ENCODE data around the gene MARS1. TPM values are rescaled to one million over a fixed set of nuclear protein-coding genes. Genes with fewer than 3 reads are reported as not detected.
A peak's percentile ranks its signal among the peaks of the same experiment; 100 is the strongest.

Gene MARS1
- total and polyA plus RNA-seq, 2 experiments from 2014 or later: 266 to 351 TPM

DNA sequence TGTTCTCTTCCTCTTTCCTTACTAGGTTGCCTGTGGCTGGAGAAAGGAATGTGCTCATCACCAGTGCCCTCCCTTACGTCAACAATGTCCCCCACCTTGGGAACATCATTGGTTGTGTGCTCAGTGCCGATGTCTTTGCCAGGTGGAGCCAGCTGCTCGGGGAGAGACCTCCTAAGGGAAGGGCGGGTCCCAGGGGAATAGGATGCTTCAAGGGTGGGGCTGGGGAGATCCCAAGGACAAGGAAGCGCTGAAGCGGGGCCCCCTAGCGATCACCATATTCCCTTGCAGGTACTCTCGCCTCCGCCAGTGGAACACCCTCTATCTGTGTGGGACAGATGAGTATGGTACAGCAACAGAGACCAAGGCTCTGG is 10.2 kb downstream of the MARS1 start:
- H3K4me1 Mint-ChIP-seq: peaks cover 2% of the 10 kb centered on the region; the same call in 2 of the 3 replicates
- no peaks in the 10 kb centered on the region for H3K4me1 ChIP-seq (ENCODE audit: insufficient read depth)
- H3K27me3 Mint-ChIP-seq (ENCODE audit: insufficient read depth, low read depth, poor library complexity): peaks cover 13% of the 10 kb centered on the region
- no peak overlapping the region for H3K4me2 ChIP-seq
- H4K20me1 ChIP-seq (replicated peaks; ENCODE audit: insufficient read depth): peaks cover 34% of the 10 kb centered on the region
- no peak overlapping the region for H3K4me3 Mint-ChIP-seq
- ATAC-seq: peak; percentile 88
- H3K36me3 Mint-ChIP-seq (ENCODE audit: low read depth): peaks cover 92% of the 10 kb centered on the region
- peak; percentile 68 for DNase-seq (ENCODE audit: low spot score)
- no peaks in the 10 kb centered on the region for H3K9me3 Mint-ChIP-seq
- peaks cover 34% of the 10 kb centered on the region for H3F3A ChIP-seq (replicated peaks; ENCODE audit: low read depth)
- no peaks in the 10 kb centered on the region for H3K27me3 ChIP-seq (ENCODE audit: insufficient read depth)
- H3K27ac Mint-ChIP-seq: peak overlapping the region; percentile 56; the same call in 1 of the 2 replicates
- H3K36me3 ChIP-seq (ENCODE audit: insufficient read depth): peaks cover 77% of the 10 kb centered on the region
- H3K9me2 ChIP-seq (ENCODE audit: insufficient read depth): no peaks in the 10 kb centered on the region
- TF ChIP-seq, protein P1, sequence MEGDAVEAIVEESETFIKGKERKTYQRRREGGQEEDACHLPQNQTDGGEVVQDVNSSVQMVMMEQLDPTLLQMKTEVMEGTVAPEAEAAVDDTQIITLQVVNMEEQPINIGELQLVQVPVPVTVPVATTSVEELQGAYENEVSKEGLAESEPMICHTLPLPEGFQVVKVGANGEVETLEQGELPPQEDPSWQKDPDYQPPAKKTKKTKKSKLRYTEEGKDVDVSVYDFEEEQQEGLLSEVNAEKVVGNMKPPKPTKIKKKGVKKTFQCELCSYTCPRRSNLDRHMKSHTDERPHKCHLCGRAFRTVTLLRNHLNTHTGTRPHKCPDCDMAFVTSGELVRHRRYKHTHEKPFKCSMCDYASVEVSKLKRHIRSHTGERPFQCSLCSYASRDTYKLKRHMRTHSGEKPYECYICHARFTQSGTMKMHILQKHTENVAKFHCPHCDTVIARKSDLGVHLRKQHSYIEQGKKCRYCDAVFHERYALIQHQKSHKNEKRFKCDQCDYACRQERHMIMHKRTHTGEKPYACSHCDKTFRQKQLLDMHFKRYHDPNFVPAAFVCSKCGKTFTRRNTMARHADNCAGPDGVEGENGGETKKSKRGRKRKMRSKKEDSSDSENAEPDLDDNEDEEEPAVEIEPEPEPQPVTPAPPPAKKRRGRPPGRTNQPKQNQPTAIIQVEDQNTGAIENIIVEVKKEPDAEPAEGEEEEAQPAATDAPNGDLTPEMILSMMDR (conservative IDR thresholded peaks at IDR 0.05; ENCODE audit: low read depth in 2 of 2): peak; percentile 40 to 51
- no peak for TF ChIP-seq STAT1 (IDR thresholded peaks at IDR 0.05; ENCODE audit: unreplicated experiment)
- TF ChIP-seq, protein P2, sequence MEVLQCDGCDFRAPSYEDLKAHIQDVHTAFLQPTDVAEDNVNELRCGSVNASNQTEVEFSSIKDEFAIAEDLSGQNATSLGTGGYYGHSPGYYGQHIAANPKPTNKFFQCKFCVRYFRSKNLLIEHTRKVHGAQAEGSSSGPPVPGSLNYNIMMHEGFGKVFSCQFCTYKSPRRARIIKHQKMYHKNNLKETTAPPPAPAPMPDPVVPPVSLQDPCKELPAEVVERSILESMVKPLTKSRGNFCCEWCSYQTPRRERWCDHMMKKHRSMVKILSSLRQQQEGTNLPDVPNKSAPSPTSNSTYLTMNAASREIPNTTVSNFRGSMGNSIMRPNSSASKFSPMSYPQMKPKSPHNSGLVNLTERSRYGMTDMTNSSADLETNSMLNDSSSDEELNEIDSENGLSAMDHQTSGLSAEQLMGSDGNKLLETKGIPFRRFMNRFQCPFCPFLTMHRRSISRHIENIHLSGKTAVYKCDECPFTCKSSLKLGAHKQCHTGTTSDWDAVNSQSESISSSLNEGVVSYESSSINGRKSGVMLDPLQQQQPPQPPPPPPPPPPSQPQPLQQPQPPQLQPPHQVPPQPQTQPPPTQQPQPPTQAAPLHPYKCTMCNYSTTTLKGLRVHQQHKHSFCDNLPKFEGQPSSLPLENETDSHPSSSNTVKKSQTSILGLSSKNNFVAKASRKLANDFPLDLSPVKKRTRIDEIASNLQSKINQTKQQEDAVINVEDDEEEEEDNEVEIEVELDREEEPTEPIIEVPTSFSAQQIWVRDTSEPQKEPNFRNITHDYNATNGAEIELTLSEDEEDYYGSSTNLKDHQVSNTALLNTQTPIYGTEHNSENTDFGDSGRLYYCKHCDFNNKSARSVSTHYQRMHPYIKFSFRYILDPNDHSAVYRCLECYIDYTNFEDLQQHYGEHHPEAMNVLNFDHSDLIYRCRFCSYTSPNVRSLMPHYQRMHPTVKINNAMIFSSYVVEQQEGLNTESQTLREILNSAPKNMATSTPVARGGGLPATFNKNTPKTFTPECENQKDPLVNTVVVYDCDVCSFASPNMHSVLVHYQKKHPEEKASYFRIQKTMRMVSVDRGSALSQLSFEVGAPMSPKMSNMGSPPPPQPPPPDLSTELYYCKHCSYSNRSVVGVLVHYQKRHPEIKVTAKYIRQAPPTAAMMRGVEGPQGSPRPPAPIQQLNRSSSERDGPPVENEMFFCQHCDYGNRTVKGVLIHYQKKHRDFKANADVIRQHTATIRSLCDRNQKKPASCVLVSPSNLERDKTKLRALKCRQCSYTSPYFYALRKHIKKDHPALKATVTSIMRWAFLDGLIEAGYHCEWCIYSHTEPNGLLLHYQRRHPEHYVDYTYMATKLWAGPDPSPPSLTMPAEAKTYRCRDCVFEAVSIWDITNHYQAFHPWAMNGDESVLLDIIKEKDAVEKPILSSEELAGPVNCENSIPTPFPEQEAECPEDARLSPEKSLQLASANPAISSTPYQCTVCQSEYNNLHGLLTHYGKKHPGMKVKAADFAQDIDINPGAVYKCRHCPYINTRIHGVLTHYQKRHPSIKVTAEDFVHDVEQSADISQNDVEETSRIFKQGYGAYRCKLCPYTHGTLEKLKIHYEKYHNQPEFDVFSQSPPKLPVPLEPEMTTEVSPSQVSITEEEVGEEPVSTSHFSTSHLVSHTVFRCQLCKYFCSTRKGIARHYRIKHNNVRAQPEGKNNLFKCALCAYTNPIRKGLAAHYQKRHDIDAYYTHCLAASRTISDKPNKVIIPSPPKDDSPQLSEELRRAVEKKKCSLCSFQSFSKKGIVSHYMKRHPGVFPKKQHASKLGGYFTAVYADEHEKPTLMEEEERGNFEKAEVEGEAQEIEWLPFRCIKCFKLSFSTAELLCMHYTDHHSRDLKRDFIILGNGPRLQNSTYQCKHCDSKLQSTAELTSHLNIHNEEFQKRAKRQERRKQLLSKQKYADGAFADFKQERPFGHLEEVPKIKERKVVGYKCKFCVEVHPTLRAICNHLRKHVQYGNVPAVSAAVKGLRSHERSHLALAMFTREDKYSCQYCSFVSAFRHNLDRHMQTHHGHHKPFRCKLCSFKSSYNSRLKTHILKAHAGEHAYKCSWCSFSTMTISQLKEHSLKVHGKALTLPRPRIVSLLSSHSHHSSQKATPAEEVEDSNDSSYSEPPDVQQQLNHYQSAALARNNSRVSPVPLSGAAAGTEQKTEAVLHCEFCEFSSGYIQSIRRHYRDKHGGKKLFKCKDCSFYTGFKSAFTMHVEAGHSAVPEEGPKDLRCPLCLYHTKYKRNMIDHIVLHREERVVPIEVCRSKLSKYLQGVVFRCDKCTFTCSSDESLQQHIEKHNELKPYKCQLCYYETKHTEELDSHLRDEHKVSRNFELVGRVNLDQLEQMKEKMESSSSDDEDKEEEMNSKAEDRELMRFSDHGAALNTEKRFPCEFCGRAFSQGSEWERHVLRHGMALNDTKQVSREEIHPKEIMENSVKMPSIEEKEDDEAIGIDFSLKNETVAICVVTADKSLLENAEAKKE (CRISPR knock-in tag; IDR thresholded peaks at IDR 0.05): no peak
- no peak for TF ChIP-seq CREB1 (CRISPR knock-in tag; IDR thresholded peaks at IDR 0.05; ENCODE audit: low read depth)
- peak; percentile 26; the same call in 1 of the 2 replicates for TF ChIP-seq POLR2AphosphoS5 (IDR thresholded peaks at IDR 0.05; ENCODE audit: low read depth)
- no peak overlapping the region for H2AFZ ChIP-seq
- no peak overlapping the region for H3K4me3 ChIP-seq
- peaks cover 23% of the 10 kb centered on the region for H3K79me2 ChIP-seq (replicated peaks; ENCODE audit: insufficient read depth)
- no peak overlapping the region for H3K27ac ChIP-seq (ENCODE audit: low read depth)

Data from GM23338 (cell line).